Fibroblast of skin of back (primary cell): Measurements from ENCODE around the gene SP140.
"Not testable (repeated sequence)": the region's sequence is repeated elsewhere in the genome, so short reads cannot be mapped to it uniquely, and the experiment has no call there.

Experiments
- DNase-seq: peaks from one replicate; pipeline ENCODE4 v3.0.0-alpha.2; 2013

The SP140 gene

GRCh38 chr2:230295192-230295591 lies 69.7 kb downstream of the SP140 start:
- DNase-seq, result no peak

- no peak for DNase-seq
Observed at GRCh38 chr2:230296917-230297316, 71.4 kb downstream of the SP140 start.

GRCh38 chr2:230299618-230300017 lies 74.1 kb downstream of the SP140 start:
- no peak for DNase-seq

GRCh38 chr2:230305416-230306275 lies 80.1 kb downstream of the SP140 start:
- DNase-seq, result no peak

DNA sequence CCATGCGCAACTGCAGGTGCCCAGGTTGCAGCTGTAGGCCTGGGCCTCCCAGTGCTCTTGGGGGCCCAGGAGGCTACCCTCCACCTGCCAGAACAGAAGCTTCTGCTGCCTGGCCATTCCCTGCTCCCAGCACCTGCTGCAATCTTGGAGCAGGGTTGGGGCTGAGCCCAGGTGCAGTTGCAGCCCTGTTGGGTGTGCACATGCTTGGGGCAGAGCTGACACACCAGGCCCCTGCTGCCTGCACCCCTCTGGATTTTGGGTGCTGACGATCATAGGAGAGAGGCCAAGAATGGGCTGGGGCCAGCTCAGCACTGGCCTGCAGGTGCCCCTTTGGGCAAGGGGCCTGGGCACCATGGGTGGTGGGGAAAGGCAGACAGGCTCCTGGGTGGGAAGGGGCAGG lies 80.9 kb downstream of the SP140 start:
- no peak for DNase-seq

- DNase-seq, result no peak
Observed at GRCh38 chr2:230307485-230307884, 81.9 kb downstream of the SP140 start.

DNA sequence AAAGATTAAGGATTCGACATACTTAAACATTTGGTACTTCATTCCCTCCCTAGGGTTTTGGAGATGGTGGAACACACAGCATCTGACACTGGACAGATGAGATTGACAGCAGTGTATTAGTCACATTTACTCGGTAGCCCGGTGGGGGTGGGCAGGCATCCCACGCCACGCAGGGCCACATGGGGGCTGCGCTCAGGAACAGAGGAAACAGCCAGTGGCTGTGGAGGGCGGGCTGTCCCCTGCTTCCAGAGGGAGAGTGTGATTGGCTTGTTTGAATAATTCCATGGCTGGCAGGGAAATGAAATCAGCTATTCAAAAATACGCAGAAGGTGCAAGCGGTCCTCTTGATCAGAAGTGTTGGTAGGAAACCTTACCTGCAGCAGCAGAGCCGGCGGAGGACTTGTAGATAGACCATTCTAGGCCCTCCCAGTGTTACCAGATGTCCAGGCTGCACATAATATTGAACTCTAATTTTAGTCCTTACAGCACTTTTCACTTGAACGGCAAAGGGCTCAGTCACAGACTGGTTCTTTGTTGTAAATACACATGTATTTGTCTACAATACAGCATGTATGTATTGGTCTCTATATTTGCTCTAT lies 83.0 kb downstream of the SP140 start:
- DNase-seq, result no peak

DNA sequence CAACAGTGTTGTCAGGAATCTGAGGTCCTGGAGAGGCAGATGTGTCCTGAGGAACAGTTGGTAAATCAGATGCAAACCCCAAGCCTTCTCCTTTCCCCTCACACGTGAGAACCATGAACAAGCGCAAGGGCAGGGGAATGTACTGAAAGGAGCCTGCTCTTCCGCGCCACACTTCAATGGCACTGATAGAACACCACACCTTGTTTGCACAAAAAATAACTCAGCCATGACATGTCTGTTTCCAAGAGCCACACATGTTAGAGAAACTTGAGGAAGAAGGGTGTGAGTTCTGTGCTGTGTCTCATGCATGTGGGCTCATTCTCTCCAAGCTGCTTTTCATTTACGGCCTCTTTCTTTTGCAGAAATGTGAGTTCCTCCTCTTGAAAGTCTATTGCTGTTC lies 85.3 kb downstream of the SP140 start:
- DNase-seq, result not testable (repeated sequence)

GRCh38 chr2:230311634-230312033 lies 86.1 kb downstream of the SP140 start:
- not testable (repeated sequence) for DNase-seq

- peak; percentile 65 for DNase-seq
Observed at GRCh38 chr2:230312638-230313037, 87.1 kb downstream of the SP140 start.

- no peak for DNase-seq
Observed at GRCh38 chr2:230317366-230317765, 91.8 kb downstream of the SP140 start.

GRCh38 chr2:230318190-230319121 lies 92.9 kb downstream of the SP140 start:
- DNase-seq, result no peak

DNA sequence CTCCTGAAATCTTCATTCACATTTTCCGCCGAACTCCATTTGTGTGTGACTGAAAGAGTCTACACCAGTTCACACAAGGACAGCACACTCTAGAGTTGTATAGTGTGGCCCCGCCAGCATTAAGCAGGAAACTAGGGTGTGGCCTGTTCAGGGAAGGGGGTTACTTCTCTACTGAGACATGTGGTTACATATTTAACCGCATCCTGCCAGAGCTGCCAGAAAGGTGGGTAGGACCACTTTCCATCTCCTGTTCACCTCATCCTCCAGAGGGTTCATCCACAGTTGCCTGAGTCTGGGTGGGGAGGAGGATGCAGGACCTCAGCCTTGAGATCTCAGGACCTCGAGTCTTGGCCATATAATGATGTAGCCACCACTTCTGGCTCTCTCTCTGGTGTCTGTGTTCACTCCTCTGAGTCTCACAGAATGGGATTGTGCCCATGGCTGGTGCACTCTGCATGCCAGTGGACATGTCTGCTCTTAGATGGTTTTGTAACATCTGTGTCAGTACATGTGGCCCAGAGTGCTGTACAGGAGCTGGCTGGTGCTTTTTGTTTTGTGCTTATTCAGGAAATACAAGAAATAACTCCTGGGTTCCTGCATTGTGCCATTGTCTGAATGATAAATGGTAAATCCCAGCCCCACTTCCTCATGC lies 93.8 kb downstream of the SP140 start:
- DNase-seq, result no peak

DNA sequence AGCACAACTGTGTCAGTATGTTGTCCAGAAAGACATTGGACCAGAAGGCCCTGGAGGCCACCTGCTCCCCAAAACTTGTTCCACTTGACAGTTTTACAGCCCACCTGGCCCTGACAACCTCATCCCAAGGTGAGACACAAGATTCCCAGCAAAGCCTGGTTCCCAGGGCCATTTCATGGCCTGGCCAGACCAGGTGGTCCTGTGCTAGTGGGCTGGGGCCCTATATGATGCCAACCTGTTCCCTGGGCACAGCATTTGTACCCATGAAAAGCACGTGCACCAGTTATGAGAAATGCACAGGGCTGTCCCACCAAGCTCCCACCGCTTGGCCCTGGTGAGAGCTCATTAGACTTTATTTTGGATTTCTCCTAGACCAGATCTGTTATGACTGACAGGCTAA lies 95.5 kb downstream of the SP140 start:
- no peak for DNase-seq

DNA sequence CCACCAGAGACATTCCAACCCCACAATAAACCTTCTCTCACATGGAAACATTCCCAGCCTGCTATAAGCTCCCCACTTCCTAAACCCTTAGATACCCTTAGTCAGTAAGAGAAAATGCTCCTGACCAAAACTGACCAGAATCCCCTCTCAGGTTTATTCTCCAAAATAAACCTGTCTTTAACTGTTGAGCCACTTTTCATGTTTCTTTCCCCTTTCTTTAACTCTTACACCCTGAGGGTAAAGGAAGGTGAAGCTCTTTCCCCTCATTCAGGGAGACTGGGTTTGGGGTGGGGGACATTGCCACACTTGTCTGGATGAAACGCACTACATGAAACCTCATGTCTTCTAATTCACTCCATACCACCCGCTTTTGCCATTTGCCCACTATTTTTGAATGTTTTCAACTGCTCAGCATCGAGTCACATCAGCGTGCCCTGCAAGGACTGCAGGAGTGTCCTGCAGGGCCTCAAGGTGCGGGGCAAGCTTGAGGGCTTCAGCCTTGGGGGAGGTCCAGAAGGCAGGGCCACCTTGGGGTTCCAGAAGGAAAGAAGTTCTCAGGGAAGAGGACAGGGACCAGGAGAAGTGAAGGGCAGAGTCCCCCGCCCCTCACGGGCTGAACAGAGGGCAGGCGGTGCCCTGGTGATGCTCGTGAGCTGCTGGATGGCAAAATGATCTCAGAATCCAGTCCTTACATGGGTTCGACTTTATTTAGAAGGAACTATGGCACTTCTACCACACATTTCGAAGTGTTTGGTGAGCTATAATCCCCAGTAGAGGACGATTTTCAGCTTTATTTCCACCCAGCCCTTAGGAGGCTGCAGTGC lies 97.2 kb downstream of the SP140 start:
- DNase-seq, result no peak

DNA sequence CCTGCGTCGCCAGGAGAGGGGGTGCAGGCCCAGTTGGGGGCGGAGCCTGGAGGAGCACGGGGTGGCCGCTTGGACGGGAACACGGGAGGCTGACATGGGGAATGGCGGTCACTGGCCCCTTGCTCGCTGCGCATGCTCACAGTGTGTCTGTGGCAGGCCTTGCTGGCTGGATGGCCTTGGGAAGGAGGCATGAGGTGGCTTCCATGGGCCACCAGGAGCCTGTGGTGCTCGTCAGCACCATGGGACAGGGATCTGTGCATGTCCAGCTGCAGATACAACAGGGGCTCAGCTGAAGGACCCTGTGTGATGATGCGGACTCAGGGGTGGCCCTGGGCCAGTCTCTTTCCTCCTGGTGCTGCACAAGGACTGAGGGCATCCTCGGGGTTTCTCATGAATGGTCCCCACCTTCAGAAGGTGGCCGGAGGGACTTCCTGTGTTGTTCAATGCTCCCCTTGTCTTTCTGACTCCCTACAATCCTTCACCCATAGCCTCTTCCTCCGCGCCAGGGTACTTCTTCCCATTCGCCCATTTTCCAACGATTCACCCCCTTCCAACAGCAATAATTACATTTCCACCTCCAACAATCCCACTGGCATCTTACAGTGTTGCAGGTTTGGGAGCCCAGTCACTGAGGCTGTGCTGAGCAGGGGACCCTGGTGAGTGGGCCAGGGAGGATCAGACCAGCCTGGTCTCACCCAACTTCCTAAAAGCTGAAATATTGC lies 98.0 kb downstream of the SP140 start:
- no peak for DNase-seq

DNA sequence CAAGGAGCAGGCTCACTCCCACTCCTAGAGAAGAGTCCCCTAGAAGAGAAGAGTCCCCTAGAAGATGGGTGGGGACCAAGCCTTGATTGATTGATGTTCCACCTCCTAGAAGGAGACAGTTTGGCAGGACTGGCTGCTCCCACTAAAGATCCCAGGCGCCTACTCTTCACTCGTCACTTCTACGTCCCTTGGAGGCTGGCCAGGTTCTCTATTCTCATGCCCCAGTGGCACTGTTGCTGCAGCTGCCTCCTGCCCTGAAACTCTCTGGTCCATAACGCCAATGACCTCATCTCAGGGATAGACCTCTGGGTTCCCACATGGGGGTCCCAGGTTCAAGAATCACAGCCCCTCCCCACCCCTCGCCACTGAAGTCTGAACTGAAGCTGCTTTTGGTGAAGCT lies 99.0 kb downstream of the SP140 start:
- DNase-seq, result no peak

DNA sequence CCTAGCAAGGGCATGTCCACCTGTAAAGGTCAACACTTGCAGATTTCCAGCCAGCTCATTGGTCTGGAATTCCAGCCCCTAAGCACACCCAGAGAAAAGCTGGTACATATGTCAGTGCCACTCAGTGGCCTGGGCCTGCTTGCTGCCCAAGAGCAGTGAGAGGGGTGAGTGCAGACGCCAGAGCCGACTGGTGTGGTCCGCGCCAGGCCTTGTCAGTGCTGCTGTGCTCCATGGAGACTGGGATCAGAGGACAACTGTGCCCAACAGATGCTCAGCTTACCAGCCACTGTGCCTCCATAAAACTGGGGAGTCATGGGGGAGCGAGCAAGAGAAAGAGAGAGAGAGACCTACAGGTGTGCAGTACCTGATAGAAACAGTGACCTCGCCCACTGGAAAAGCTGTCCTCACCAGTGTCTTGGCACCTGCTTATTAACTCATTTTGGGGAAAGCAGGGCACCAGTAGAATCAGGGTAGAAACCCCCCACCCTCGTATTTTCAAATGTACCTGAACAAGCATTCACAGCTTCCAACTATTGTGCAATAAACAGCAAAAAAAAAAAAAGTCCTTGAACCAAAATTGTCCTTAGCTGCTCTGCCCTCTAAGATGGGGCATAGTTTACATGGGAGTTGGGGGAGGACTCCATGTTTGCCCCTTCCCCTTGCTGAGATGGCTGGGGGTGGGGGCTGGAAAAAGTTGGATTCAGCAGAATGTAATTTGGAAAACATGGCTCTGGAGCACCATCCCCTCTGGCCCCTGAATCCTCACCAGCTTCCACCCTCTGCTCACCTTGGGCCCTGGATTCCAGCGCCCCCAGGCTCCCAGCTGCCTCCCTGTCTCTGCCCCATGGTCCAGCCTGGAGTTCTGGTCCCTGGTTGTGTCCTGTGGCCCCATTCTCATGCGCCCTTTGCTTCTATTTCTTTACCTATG lies 100.0 kb downstream of the SP140 start:
- DNase-seq, result no peak
